Muscle of arm (tissue), 12 donors: ENCODE data around the gene LGALS3BP. TPM values are rescaled to one million over a fixed set of nuclear protein-coding genes. Genes with fewer than 3 reads are reported as not detected.
"Not testable (repeated sequence)": the region's sequence is repeated elsewhere in the genome, so short reads cannot be mapped to it uniquely, and the experiment has no call there.

Experiments
- DNase-seq: peaks from one replicate; pipeline ENCODE4 v3.0.0-alpha.2; 2013
- polyA plus RNA-seq, 12 donors: library from polyadenylated mRNA; unstranded; fragments of 120-200 nt; gene quantifications; one replicate each; pipeline ENCODE4 v1.2.1, GENCODE V29; 2013; ENCODE audit not compliant: insufficient read length in 12 of 12

LGALS3BP gene
- polyA plus RNA-seq, 12 donors = 43.2 to 67.4 (median 44.9) TPM; not detected in 1

DNA sequence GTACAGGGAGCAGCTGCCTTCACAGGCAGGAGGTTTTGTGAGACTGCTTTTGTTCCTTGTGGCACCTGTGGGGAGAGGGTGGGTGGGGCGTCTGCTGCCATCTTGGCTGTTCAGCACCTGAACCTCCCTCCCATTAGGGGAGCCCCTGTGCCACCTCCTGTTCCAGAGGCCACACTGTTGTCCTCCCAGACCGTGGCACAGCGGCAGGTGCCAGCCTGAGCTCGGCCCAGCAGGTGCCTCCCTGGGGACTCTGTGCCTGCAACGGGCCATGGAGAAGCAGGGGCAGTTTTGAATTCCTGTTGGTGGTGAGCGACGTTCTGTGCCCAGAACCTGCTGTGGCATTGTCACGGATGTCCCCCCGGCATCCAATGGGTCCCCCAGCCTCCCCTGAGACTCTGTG, 9.9 kb downstream of the LGALS3BP start:
- DNase-seq = no peak

DNA sequence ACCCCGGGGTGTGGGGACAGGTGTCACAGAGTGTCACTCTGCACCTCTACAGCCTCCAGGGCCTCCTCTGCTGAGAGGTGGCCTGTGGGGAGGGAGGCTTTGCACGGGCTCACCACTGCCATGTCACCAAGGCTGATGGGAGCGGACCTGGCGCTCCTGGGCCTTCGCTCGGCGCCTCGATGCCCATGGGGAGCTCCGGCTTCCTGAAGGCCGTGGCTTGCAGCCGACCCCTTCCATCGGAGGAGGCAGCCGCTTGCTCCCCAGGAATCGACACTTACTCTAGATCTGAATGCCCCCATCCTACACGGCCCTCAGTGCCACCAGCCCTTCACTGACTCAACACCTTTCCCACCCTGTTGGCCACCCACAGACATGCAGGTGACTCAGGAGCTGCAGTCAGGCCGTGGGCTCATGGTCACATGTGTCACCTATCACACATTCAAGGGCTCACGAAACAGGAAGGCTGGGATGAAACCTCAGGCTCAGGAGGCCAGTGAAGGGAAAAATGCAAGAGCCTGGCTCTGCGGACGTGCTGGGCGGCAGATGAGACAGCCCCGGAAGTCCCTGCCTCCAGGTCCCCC, 11.9 kb downstream of the LGALS3BP start:
- no peak for DNase-seq

DNA sequence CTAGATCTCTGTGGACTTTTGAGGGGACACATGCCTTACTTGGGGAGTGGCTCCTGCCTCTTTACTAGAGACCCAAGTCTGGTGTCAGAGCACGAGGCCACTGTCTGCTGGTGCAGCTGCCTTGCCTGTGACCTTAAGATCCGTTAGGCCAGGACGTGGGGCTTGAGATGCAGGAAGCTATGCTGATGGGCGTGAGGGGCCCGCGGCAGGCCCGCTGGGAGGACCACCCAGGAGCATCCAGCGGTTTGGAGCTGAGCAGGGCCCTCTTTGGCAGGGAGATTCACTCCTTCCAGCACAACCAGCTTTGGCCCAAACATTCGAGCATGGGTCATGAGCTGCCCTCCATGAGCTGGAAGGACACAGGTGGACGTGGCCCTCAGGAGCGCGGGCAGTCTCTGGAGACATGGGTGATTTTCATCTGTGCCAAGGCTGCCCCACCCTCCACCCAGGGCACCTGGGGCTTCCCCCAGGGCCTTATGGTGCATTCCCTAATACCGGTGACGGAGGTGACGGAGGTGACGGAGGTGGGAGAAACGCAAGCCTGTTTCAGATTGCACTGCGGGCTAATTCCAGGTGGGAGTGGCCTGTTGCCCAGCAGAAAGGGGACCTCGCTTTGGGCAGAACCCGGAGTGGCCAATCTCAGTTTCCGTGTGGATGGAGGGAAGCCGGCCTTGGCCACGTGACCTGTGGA, 12.7 kb downstream of the LGALS3BP start:
- no peak for DNase-seq

GRCh38 chr17:78966123-78966813, 13.5 kb downstream of the LGALS3BP start:
- no peak for DNase-seq

GRCh38 chr17:78965491-78965924, 14.2 kb downstream of the LGALS3BP start:
- DNase-seq = no peak

GRCh38 chr17:78963378-78963777, 16.3 kb downstream of the LGALS3BP start:
- no peak for DNase-seq

- not testable (repeated sequence) for DNase-seq
Observed at GRCh38 chr17:78962984-78963348, 16.8 kb downstream of the LGALS3BP start.

GRCh38 chr17:78962345-78962983, 17.3 kb downstream of the LGALS3BP start:
- no peak for DNase-seq

GRCh38 chr17:78961571-78961970, 18.2 kb downstream of the LGALS3BP start:
- DNase-seq = no peak

DNA sequence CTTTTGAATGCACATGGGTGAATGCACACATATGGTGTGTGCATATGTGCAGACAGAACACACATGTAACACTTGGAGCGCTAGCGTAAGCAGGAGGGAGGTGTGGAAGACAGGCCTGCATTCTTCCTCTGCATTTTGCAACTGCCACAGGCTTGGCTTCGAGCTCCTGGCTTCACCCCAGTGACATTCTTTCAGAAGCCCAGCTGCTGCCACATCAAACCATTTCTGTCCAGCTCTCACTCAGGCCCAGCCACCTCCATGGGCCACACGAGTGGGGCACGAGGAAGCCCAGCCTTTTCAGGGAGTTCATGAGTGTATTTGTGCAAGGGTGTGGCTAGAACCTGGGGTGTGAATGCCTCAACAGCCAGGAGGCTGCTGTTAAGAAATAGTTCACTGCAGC, 18.8 kb downstream of the LGALS3BP start:
- DNase-seq = no peak

GRCh38 chr17:78959803-78960202, 19.9 kb downstream of the LGALS3BP start:
- DNase-seq = no peak

DNA sequence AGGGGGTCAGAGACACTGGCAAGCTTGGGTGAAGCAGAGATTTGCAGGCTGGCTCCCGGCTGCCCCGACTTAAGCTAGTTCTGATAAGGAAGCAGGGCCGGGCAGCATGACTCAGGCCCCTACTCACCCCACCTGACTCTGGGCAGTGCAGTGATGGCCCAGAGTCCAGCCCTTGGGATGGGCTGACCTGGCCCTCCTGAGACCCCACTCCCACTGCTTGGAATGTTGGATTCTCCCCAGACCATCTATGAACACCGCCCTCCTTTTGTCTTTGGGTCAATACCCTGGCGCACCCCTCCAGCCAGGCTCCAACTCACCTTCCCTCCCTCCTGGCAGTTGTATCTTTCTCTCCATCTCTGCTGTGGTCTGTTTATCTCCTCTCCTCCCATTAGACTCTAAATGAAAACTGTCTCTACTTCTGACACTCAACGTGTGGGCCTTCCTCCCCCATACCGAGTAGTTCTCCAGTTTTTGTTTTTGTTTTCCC, 21.0 kb downstream of the LGALS3BP start:
- DNase-seq = no peak

GRCh38 chr17:78957128-78957527, 22.6 kb downstream of the LGALS3BP start:
- no peak for DNase-seq

GRCh38 chr17:78956254-78956653, 23.5 kb downstream of the LGALS3BP start:
- no peak for DNase-seq

- no peak for DNase-seq
Observed at GRCh38 chr17:78954684-78955083, 25.0 kb downstream of the LGALS3BP start.

- no peak for DNase-seq
Observed at GRCh38 chr17:78953356-78954350, 26.1 kb downstream of the LGALS3BP start.

- DNase-seq = no peak
Observed at GRCh38 chr17:78952706-78953105, 27.0 kb downstream of the LGALS3BP start.

DNA sequence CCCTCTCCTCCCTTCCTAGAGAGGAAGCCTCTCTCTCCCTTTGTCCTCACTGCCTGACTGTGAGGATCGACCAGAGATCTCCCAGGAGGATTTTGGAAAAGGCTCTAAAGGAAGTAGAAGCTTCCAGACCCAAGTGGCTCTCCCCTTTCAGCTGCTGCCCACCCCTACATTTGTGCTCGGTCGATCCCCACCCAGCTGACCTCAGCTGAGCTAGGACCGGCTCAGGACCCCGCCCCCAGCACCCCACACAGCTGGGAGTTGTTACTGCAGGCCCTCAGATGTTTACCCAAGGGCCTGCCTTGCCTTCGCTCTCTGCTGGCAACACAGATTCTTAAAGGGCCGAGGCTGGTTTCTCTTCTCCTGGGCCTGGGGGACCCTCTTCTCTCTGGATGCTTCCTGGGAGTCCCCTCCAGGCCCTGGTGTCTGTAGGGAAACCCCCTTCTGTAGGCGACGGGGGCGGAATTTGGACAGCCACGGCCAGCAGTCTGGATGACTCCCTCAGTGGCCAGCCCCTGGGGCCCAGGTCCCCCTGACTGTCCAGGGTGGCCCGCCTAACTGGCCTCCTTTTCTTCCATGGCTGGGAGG, 27.7 kb downstream of the LGALS3BP start:
- no peak for DNase-seq

- DNase-seq = no peak
Observed at GRCh38 chr17:78950870-78951269, 28.9 kb downstream of the LGALS3BP start.

GRCh38 chr17:78947235-78948149, 32.2 kb downstream of the LGALS3BP start:
- no peak for DNase-seq
